ENCODE measurements around the gene VIL1.

DNA sequence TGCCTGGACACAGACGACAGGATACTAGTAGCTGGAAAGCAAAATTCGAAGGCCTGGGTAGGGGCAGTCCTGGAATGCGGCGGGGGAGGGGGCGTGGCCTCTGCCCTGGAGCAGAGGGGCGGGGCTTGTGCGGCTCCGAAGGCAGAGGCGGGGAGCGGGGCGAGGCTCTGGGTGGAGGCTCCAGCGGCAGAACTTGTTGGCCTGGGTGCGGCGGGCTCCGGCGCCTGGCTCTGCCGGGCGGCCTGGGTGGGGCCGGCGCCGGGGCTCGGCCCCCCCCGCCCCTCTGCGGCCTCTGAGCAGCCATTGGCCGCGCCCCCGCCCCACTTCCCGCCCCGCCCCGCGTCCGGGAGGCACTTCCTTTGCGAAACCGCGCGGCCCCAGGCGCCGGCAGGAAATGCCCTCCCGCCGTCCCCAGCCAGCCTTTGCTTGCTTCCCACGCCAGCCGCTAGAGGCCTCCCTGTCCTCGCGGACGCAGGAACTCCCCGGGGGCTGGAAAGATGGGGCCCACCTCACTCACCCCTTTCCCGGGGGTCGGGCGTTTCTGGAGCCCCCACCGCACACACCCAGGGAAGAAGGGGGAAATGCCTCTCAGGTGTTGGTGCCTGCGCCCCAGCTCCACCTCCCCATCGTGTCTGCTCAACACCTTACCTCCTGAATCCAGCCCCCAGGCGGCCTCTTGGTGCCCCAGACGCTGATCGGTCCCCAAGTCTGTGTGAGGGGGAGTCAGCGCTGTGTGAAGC is 12.5 kb upstream of the VIL1 start:
- TF ChIP-seq POLR2AphosphoS5 (IDR thresholded peaks at IDR 0.05) (peak; percentile 65), TAF1 (IDR thresholded peaks at IDR 0.05; ENCODE audit: low read depth) (peak; percentile 21)
- TF ChIP-seq, protein P1, sequence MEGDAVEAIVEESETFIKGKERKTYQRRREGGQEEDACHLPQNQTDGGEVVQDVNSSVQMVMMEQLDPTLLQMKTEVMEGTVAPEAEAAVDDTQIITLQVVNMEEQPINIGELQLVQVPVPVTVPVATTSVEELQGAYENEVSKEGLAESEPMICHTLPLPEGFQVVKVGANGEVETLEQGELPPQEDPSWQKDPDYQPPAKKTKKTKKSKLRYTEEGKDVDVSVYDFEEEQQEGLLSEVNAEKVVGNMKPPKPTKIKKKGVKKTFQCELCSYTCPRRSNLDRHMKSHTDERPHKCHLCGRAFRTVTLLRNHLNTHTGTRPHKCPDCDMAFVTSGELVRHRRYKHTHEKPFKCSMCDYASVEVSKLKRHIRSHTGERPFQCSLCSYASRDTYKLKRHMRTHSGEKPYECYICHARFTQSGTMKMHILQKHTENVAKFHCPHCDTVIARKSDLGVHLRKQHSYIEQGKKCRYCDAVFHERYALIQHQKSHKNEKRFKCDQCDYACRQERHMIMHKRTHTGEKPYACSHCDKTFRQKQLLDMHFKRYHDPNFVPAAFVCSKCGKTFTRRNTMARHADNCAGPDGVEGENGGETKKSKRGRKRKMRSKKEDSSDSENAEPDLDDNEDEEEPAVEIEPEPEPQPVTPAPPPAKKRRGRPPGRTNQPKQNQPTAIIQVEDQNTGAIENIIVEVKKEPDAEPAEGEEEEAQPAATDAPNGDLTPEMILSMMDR (IDR thresholded peaks at IDR 0.05; ENCODE audit: poor library complexity, severe bottlenecking), result peak; percentile 90
